GM12878 (cell line): ENCODE measurements around the gene DGKB. TPM values are rescaled to one million over a fixed set of nuclear protein-coding genes. Genes with fewer than 3 reads are reported as not detected.

ENCODE experiments used
- ATAC-seq: fragments of 200-7000 bp; cut with Tn5 transposase; 3 replicates; pipeline ENCODE4 v1.9.1; 2020; ENCODE audit warnings: mild to moderate bottlenecking, moderate library complexity
- BruUV-seq: library from RNA; stranded (reverse); fragments of 400-500 nt; replicated peaks from 2 replicates; lab custom pipeline; 2021; lab: Mats Ljungman, UMichigan
- CTCF ChIA-PET: fragments of 300-600 bp; sonication (Branson Sonifier 250); formaldehyde crosslinking; extraction: SDS; loops from one replicate; lab custom pipeline; 2021; ENCODE audit warnings: inconsistent platforms; lab: Yijun Ruan, JAX
- POLR2A ChIA-PET: fragments of 350-600 bp; formaldehyde crosslinking; extraction: SDS; loops from one replicate; lab custom pipeline; 2021; ENCODE audit warnings: inconsistent platforms; lab: Charles Lee
- RAD21 ChIA-PET: fragments of 300-600 bp; sonication (Branson Sonifier 250); formaldehyde crosslinking; loops from one replicate; lab custom pipeline; 2023; ENCODE audit warnings: antibody characterized with exemption; ENCODE audit not compliant: unreplicated experiment; lab: Charles Lee
- SMC1A ChIA-PET: fragments of 300-600 bp; sonication (Branson Sonifier 250); formaldehyde crosslinking; loops from one replicate; lab custom pipeline; 2023; ENCODE audit not compliant: unreplicated experiment, uncharacterized antibody; lab: Charles Lee
- DNase-seq: peaks from one replicate; pipeline ENCODE4 v3.0.0-alpha.2; 2011; ENCODE audit warnings: low read depth, low spot score
- FAIRE-seq: peaks from 3 replicates; lab custom pipeline; 2011; peaks lifted over from hg19 to GRCh38; lab: Jason Lieb, UNC
- H2AFZ ChIP-seq: 2 replicates; pipeline ENCODE4 v1.6.0; 2011; ENCODE audit warnings: low read depth, low read length, control low read depth; ENCODE audit not compliant: control insufficient read depth
- H3K27ac ChIP-seq: 2 replicates; pipeline ENCODE4 v1.5.1; 2011; ENCODE audit warnings: control low read depth; ENCODE audit not compliant: control insufficient read depth, insufficient read depth
- H3K27me3 ChIP-seq, 2 experiments: replicated peaks in 1 of 2; 2 replicates each; pipeline versions ENCODE4 v1.6.0 to v1.6.1; 2011; ENCODE audit warnings: low read length in 1 of 2; ENCODE audit not compliant: control insufficient read depth in 2 of 2, insufficient read depth in 2 of 2
- H3K36me3 ChIP-seq, 2 experiments: 2 replicates each; pipeline ENCODE4 v1.5.1; 2011; ENCODE audit warnings: low read length in 1 of 2; ENCODE audit not compliant: control insufficient read depth in 2 of 2, insufficient read depth in 2 of 2
- H3K4me1 ChIP-seq: 2 replicates; pipeline ENCODE4 v1.6.1; 2011; ENCODE audit warnings: mild to moderate bottlenecking, low read length, moderate library complexity, mixed read lengths; ENCODE audit not compliant: control insufficient read depth, insufficient read depth
- H3K4me2 ChIP-seq: 2 replicates; pipeline ENCODE4 v1.6.0; 2011; ENCODE audit warnings: control low read depth; ENCODE audit not compliant: control insufficient read depth, insufficient read depth
- H3K4me3 ChIP-seq: fragments of 200-600 bp; sonication (generic); 2 replicates; pipeline ENCODE4 v1.5.1; 2016
- H3K79me2 ChIP-seq: 2 replicates; pipeline ENCODE4 v1.6.0; 2011; ENCODE audit warnings: low read length; ENCODE audit not compliant: control insufficient read depth, insufficient read depth
- H3K9ac ChIP-seq: 2 replicates; pipeline ENCODE4 v1.8.0; 2011; ENCODE audit warnings: low read length, control low read depth, mixed read lengths; ENCODE audit not compliant: control insufficient read depth, insufficient read depth
- H3K9me3 ChIP-seq: replicated peaks from 3 replicates; pipeline ENCODE4 v1.5.1; 2011; ENCODE audit warnings: mild to moderate bottlenecking, low read length; ENCODE audit not compliant: control insufficient read depth, insufficient read depth
- H4K20me1 ChIP-seq: 2 replicates; pipeline ENCODE4 v1.6.0; 2011; ENCODE audit not compliant: control insufficient read depth, insufficient read depth
- CREB1 ChIP-seq: IDR thresholded peaks from 2 replicates; pipeline ENCODE4 v1.6.1; 2012; ENCODE audit warnings: low read depth, mild to moderate bottlenecking, inconsistent platforms
- MEF2A ChIP-seq: IDR thresholded peaks from 2 replicates; pipeline ENCODE4 v1.6.1; 2011; ENCODE audit warnings: low read depth, mild to moderate bottlenecking, low read length, moderate library complexity; ENCODE audit not compliant: insufficient read depth
- RCOR1 ChIP-seq: conservative IDR thresholded peaks from 2 replicates; pipeline ENCODE4 v1.6.1; 2012; ENCODE audit warnings: low read depth, low read length, improper control_type of control experiment
- STAT3 ChIP-seq: IDR thresholded peaks from 2 replicates; pipeline ENCODE4 v1.6.1; 2011; ENCODE audit warnings: low read depth, low read length, improper control_type of control experiment
- WGBS: methylation state at CpG from one replicate; pipeline ENCODE4 v1.1.6; 2016; ENCODE audit warnings: low lambda C conversion rate; ENCODE audit not compliant: insufficient replicate concordance, insufficient coverage; ENCODE audit errors: missing lambda C conversion rate; 5-methylcytosine and 5-hydroxymethylcytosine counted together
- in situ Hi-C: fragments of 300-500 bp; cut with MboI; formaldehyde crosslinking; loops from 9 replicates; pipeline ENCODE4 v1.14.3; 2018; ENCODE audit warnings: mixed read lengths
- intact Hi-C: fragments of 100-400 bp; cut with micrococcal nuclease; formaldehyde crosslinking; loops from one replicate; pipeline ENCODE4 v1.14.2; 2022; ENCODE audit not compliant: unreplicated experiment
- polyA plus RNA-seq, 11 experiments: library from polyadenylated mRNA; depleted of rRNA in 4 of 11; unstranded in 6 of 11; stranded (reverse) in 5 of 11; fragments of >200 nt; fragmentation: Nextera tagmentation in 4 of 11; fragmentation: Illumina TruSeq in 1 of 11; extraction: Ambion mirVana in 4 of 11; extraction: Trizol in 1 of 11; gene quantifications; 1 replicate in 1 of 11; 2 replicates in 10 of 11; pipeline versions ENCODE4 v1.2.1 to v1.2.3, GENCODE V29; 2011 to 2016; ENCODE audit warnings: inconsistent platforms in 2 of 11, missing spikeins in 2 of 11, low read depth in 1 of 11
- total RNA-seq, 4 experiments: library from RNA; depleted of rRNA in 3 of 4; stranded (reverse); fragments of >200 nt in 3 of 4; fragmentation: Illumina TruSeq in 1 of 4; extraction: Trizol in 1 of 4; gene quantifications; 2 replicates each; pipeline versions ENCODE4 v1.2.1 to v1.2.3, GENCODE V29; 2013 to 2021

Gene DGKB
- total and polyA plus RNA-seq, 10 of the 15 experiments (the other 5 are each of a cell fraction or from before 2014, with no cell fraction given) = 0.02 to 0.10 (median 0.04) TPM; not detected in 6

DNA sequence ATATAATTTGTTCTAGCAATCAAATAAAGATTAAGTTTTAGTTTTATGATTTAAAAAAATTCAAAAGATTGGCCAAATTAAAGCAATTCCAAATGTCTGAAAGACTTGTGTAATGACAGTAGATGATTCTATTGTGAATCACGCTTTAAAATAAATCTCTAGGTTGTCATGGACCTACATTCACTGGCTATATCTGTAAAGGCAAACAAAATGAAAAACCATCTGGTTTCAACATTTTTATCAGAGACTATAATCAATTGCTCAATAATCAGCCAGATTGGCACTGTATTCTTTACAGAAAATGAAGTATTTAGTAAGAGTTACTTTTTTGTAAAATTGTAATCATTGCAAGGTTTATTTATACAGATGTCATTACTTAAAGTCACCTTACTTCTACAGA is 60.7 kb downstream of the DGKB start:
- RAD21 ChIA-PET = no interaction called here
- Histone ChIP-seq H3K4me2 (no peak overlapping the region), H3K36me3 (no peaks in the 10 kb centered on the region), H3K9ac (no peak overlapping the region), H3K27ac (no peak overlapping the region), H3K4me3 (no peak overlapping the region), H2AFZ (no peak overlapping the region), H3K4me1 (no peaks in the 10 kb centered on the region), H3K79me2 (no peaks in the 10 kb centered on the region), H3K9me3 (no peaks in the 10 kb centered on the region), H3K27me3 (no peaks in the 10 kb centered on the region), H4K20me1 (no peaks in the 10 kb centered on the region)
- in situ Hi-C loops (no loop called here), intact Hi-C loops (no loop called here)
- 0% methylated on average over 1 of the region's 1 CpG for WGBS
- no peak for TF ChIP-seq CREB1
- TF ChIP-seq RCOR1 = no peak
- FAIRE-seq (no peak), ATAC-seq (no peak), DNase-seq (no peak)
- SMC1A ChIA-PET = no interaction called here
- CTCF ChIA-PET = no interaction called here
- no TSS peak for BruUV-seq
- POLR2A ChIA-PET = no interaction called here

DNA sequence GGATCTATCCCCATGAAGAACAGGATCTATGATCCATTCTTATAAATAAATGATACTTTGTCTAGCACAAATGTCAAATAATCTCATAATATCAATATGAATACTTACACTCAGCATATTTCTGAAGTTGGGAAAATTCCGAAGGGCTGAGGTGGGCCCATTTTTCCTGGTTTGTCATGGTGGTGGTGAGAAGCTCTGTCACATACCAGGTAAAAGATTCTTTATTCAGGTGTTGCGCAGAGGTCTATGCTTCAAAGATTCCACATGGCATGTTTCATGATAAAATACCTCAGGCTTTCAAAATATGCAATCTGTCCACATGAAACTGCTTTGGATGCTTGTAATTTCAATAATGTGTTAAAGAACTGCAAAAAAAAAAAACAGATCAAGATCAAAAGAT is 61.5 kb downstream of the DGKB start:
- CTCF ChIA-PET = no interaction called here
- BruUV-seq = no TSS peak
- intact Hi-C loops = no loop called here
- no peaks in the 10 kb centered on the region for H4K20me1 ChIP-seq
- H3K9ac ChIP-seq = no peak overlapping the region
- no peak for FAIRE-seq
- SMC1A ChIA-PET = no interaction called here
- H3K27me3 ChIP-seq = no peaks in the 10 kb centered on the region
- POLR2A ChIA-PET = no interaction called here
- H3K4me3 ChIP-seq = no peak overlapping the region
- no peak for TF ChIP-seq STAT3
- no peak for TF ChIP-seq MEF2A
- in situ Hi-C loops = no loop called here
- ATAC-seq = no peak
- no peaks in the 10 kb centered on the region for H3K36me3 ChIP-seq
- no peak for DNase-seq
- H3K79me2 ChIP-seq = no peaks in the 10 kb centered on the region
- no peak overlapping the region for H3K27ac ChIP-seq
- no peaks in the 10 kb centered on the region for H3K9me3 ChIP-seq
- no peaks in the 10 kb centered on the region for H3K4me1 ChIP-seq
- RAD21 ChIA-PET = no interaction called here
- WGBS = 42% methylated on average over 2 of the region's 2 CpGs
- no peak overlapping the region for H3K4me2 ChIP-seq
- H2AFZ ChIP-seq = no peak overlapping the region
